MM.1S (cell line): ENCODE measurements around the gene KCTD2.

Experiments
- CTCF ChIP-seq: fragments of 300-600 bp; sonication (generic); IDR thresholded peaks from 2 replicates; pipeline ENCODE4 v1.5.1; 2016; ENCODE audit warnings: antibody characterized with exemption, low read length, mixed read lengths
- EZH2 ChIP-seq: fragments of 300-600 bp; sonication (generic); optimal IDR thresholded peaks from 2 replicates; pipeline ENCODE3; 2017; ENCODE audit warnings: low read depth, mild to moderate bottlenecking, antibody characterized with exemption, low read length, mixed read lengths
- EZH2phosphoT487 ChIP-seq: fragments of 300-600 bp; sonication (generic); IDR thresholded peaks from 2 replicates; pipeline ENCODE4 v1.6.1; 2018; ENCODE audit warnings: antibody characterized with exemption, low read length

- TF ChIP-seq CTCF = no peak
- TF ChIP-seq EZH2 = no peak
- TF ChIP-seq EZH2phosphoT487 = no peak
Measured at GRCh38 chr17:75041656-75042280, 5.3 kb upstream of the KCTD2 start.
